SK-N-MC (cell line): ENCODE data around the gene TRIM10.
"Not testable (repeated sequence)": the region's sequence is repeated elsewhere in the genome, so short reads cannot be mapped to it uniquely, and the experiment has no call there.

ENCODE experiments used
- EZH2 ChIP-seq: fragments of 200-600 bp; sonication (generic); IDR thresholded peaks from one replicate; pipeline ENCODE4 v1.6.1; 2017; ENCODE audit warnings: antibody characterized with exemption
- POLR2AphosphoS5 ChIP-seq: IDR thresholded peaks from 2 replicates; pipeline ENCODE4 v1.6.1; 2012; ENCODE audit warnings: mild to moderate bottlenecking, low read depth, low read length, borderline replicate concordance

GRCh38 chr6:30118691-30119090, 42.3 kb downstream of the TRIM10 start:
- TF ChIP-seq EZH2, POLR2AphosphoS5: not testable (repeated sequence)
